Ishikawa (cell line): Measurements from ENCODE around the gene KLHDC10.

Experiments used
- CEBPB ChIP-seq: IDR thresholded peaks from 2 replicates; pipeline ENCODE4 v1.6.1; 2012
- CREB1 ChIP-seq: IDR thresholded peaks from 2 replicates; pipeline ENCODE4 v1.6.1; 2012; ENCODE audit warnings: low read depth
- EP300 ChIP-seq: IDR thresholded peaks from 2 replicates; pipeline ENCODE4 v1.6.1; 2012; ENCODE audit warnings: borderline replicate concordance
- NFIC ChIP-seq: IDR thresholded peaks from 2 replicates; pipeline ENCODE4 v1.6.1; 2012
- REST ChIP-seq: IDR thresholded peaks from 2 replicates; pipeline ENCODE4 v1.6.1; 2012; ENCODE audit warnings: low read depth, mild to moderate bottlenecking
- TAF1 ChIP-seq: IDR thresholded peaks from 2 replicates; pipeline ENCODE4 v1.6.1; 2012; ENCODE audit warnings: low read depth, mild to moderate bottlenecking
- TEAD4 ChIP-seq: IDR thresholded peaks from 2 replicates; pipeline ENCODE4 v1.6.1; 2012
- YY1 ChIP-seq: IDR thresholded peaks from 2 replicates; pipeline ENCODE4 v1.6.1; 2012; ENCODE audit warnings: low read depth
- TF ChIP-seq, protein P1 (sequence below): IDR thresholded peaks from 2 replicates; pipeline ENCODE4 v1.6.1; 2012

DNA sequence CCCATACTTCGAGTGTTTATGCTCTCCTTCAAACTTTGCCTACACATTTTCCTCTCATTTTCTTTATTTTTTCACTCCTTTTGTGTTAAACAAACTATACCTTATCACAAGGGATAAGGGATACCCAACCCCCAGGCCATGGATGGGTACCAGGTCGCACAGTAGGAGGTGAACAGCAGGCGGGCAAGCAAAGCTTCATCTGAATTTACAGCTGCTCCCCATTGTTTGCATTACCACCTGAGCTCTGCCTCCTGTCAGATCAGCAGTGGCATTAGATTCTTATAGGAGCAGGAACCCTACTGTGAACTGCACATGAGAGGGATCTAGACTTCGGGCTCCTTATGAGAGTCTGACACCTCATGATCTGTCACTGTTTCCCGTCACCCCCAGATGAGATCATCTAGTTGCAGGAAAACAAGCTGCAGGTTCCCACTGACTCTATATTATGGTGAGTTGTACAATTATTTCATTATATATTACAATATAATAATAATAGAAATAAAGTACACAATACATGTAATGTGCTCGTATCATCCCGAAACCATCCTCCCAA lies 47.6 kb upstream of the KLHDC10 start:
- TF ChIP-seq REST (no peak), TAF1 (no peak), NFIC (no peak), CREB1 (no peak), CEBPB (no peak), EP300 (no peak; the same call in 1 of the 2 replicates), YY1 (no peak), TEAD4 (no peak)
- TF ChIP-seq, protein P1, sequence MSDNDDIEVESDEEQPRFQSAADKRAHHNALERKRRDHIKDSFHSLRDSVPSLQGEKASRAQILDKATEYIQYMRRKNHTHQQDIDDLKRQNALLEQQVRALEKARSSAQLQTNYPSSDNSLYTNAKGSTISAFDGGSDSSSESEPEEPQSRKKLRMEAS, result no peak
